C1 segment of cervical spinal cord (tissue), 14 donors: ENCODE data around the gene CMPK2.
A peak's percentile ranks its signal among the peaks of the same experiment; 100 is the strongest.
"Not testable (repeated sequence)": the region's sequence is repeated elsewhere in the genome, so short reads cannot be mapped to it uniquely, and the experiment has no call there.

Experiments used
- DNase-seq, 14 donors: peaks; one replicate each; lab custom pipeline; 2025; lab: John Stamatoyannopoulos, UW

The CMPK2 gene

GRCh38 chr2:6881046-6881445 lies 15.3 kb upstream of the CMPK2 start:
- no peak for DNase-seq

- no peak for DNase-seq
Observed at GRCh38 chr2:6880200-6880733, 14.6 kb upstream of the CMPK2 start.

DNA sequence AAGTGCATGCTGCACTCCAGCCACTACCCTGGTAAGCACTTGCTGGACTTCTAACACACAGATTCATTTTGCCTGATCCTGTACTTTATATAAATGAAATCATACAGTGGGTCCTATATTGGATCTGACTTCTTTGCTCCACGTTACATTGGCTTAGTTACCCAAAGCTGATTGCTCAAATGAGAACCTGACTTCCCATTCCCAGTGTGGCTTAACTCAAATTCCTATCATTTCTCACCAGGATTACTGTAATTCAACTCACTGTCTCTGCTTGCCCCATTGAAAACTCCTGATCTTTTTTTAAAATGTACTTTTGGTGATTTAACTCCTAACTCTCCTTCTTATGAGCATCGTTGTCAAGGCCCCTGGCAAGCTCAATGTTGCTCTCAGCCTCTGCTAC lies 13.3 kb upstream of the CMPK2 start:
- DNase-seq, result no peak

GRCh38 chr2:6878549-6878948 lies 12.8 kb upstream of the CMPK2 start:
- no peak for DNase-seq

DNA sequence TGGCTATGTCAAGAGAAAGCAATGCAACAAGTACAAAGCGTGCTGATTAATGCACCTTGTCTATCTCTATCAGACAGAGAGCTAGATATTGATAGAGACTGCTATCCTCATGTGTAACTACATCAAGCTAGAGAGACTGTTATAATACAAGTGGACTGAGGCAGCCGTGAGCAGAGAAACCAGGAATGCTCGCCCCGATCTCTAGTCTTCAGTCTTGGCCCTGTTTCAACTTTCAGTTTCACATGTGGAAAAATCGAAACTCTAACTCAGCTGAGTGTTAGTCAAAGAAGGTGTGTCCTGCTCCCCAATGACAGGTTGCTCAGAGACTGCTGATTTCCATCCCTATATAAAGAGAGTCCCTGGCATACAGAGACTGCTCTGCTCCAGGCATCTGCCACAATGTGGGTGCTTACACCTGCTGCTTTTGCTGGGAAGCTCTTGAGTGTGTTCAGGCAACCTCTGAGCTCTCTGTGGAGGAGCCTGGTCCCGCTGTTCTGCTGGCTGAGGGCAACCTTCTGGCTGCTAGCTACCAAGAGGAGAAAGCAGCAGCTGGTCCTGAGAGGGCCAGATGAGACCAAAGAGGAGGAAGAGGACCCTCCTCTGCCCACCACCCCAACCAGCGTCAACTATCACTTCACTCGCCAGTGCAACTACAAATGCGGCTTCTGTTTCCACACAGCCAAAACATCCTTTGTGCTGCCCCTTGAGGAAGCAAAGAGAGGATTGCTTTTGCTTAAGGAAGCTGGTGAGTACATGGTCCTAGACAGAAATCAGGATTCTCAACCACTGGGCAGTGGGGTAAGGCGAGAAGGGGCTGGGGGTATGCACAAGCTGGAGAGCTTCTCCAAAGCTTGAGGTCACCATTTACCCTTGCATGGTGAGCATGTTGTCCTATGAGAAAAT lies 11.9 kb upstream of the CMPK2 start, which contains the start of gene RSAD2:
Gene RSAD2, plus strand, starts transcription at position 376 of the 903 bp plus-strand sequence. Its CDS starts 24 bp downstream, at position 400.
- peak in 5 of 14 donors; percentile 22 to 51 (median 28) for DNase-seq

DNA sequence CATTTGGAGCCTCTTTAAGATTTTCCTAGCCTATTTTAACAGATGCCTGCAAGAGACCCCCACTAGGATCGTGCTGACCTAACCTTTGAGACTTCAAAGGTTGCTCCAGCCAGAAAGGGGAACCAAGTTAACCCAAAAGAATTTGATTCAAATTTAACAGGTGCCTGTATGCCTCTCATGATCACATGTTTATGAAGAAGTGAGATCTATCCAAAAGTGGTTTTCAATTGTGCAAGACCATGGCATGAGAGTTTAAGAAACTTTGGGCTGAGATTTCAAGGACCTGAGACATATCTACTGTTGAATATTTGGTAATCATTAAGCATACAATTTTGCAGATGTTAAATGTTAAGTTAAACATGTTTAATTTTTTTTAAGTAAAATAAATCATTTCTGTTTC lies 10.6 kb upstream of the CMPK2 start:
- DNase-seq, result no peak

DNA sequence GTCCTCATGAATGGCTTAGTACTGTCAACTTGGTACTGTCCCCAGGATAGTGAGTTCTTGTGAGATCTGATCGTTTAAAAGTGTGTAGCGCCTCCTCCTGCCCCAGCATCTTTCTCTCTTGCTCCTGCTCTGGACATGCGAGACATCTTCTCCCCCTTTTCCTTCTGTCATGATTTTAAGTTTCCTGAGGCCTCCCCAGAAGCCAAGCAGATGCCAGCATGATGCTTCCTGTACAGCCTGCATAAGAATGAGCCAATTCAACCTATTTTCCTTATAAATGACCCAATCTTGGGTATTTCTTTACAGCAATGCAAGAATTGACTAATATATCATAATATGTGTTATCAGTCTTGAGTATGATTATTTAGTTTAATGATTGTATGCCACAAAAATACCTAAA lies 8.3 kb upstream of the CMPK2 start:
- no peak for DNase-seq

DNA sequence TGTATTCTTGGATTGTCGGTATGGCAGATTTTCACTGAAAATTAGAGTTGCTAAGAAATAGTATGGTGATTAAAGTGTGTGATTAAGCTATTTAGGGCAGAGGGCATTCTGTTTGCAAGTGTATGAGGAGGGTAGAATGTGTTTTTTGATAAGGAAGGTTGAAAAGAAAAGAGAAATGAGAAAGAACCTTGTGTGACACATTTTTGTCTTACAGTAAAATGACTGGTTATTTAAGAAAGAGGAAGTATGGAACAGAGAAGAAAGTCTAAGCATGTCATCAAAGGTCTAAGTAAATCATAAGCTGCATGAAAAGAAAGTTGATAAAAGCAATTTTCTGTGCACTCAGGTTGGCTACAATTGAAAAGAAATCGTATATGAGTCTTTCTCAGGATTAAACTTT lies 6.7 kb upstream of the CMPK2 start:
- DNase-seq, result no peak

GRCh38 chr2:6866982-6867381 lies 1.3 kb upstream of the CMPK2 start:
- no peak for DNase-seq

- DNase-seq, result no peak
Observed at GRCh38 chr2:6866275-6866671, 566 bp upstream of the CMPK2 start.

DNA sequence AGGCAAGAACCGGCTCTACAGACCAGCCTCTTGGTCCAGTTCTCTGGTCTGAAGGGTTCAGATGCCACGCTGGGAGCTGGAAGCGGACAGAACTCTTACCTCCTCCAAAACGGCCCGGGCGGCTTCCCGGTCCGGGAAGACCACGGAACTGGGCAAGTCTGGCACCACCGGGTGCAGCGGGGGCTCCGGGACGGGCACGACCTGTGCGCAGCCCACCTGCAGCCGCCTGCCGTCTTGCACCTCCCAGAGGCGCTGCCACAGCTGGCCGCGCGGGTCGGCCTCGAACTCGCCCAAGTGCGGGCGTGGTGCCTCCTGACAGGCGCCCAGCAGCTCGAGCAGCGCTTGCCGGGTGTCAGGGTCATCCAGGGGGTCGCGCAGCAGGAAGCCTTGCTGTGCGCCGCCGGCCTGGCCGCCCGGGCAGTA lies 773 bp downstream of the CMPK2 start:
- peak in 1 of 14 donors; percentile 60 for DNase-seq

GRCh38 chr2:6864231-6864754 lies 1.4 kb downstream of the CMPK2 start:
- DNase-seq, result no peak

DNA sequence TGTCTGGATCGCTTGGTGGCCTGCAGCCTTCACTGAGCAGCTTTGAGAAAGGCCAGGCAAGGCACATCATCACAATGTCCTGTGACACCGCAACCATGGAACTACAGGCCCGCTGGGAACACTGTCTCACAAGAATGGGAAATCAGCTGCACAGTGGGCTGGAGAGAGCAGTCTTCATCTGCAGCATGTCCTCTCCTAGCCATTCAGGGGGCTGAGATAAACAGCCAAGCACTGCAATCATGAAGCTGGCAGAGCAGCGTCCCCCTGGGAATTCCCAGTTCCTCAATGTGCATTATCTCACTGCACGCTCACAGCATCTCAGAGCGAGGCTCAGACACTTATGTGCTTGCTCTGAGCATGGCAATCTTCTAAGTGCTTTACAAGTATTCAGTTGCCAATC lies 1.9 kb downstream of the CMPK2 start:
- DNase-seq, result peak in 1 of 14 donors; percentile 5

DNA sequence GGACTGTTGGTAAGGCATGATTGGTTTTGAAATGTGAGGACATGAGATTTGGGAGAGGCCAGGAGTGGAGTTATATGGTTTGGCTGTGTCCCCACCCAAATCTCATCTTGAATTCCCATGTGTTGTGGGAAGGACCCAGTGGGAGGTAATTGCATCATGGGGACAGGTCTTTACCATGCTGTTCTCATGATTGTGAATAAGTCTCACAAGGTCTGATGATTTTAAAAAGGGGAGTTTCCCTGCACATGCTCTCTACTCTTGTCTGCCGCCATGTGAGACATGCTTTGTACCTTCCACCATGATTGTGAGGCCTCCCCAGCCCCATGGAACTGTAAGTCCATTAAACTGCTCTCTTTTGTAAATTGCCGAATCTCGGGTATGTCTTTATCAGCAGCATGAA lies 5.4 kb downstream of the CMPK2 start:
- DNase-seq, result no peak

DNA sequence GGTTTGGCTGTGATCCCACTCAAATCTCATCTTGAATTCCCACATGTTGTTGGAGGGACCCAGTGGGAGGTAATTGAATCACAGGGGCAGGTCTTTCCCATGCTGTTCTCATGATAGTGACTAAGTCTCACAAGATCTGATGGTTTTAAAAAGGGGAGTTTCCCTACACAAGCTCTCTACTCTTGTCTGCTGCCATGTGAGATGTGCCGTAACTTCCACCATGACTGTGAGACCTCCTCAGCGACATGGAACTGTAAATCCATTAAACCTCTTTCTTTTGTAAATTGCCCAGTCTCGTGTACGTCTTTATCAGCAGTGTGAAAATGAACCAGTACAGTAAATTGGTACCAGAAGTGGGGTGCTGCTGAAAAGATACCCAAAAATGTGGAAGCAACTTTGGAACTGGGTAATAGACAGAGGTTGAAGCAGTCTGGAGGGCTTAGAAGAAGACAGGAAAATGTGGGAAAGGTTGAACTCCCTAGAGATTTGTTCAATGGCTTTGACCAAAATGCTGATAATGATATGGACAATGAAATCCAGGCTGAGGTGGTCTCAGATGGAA lies 7.2 kb downstream of the CMPK2 start:
- not testable (repeated sequence) for DNase-seq

GRCh38 chr2:6856548-6856920 lies 9.2 kb downstream of the CMPK2 start:
- DNase-seq, result no peak

- no peak for DNase-seq
Observed at GRCh38 chr2:6855860-6856547, 9.7 kb downstream of the CMPK2 start.

- DNase-seq, result no peak
Observed at GRCh38 chr2:6854416-6854815, 11.3 kb downstream of the CMPK2 start.

DNA sequence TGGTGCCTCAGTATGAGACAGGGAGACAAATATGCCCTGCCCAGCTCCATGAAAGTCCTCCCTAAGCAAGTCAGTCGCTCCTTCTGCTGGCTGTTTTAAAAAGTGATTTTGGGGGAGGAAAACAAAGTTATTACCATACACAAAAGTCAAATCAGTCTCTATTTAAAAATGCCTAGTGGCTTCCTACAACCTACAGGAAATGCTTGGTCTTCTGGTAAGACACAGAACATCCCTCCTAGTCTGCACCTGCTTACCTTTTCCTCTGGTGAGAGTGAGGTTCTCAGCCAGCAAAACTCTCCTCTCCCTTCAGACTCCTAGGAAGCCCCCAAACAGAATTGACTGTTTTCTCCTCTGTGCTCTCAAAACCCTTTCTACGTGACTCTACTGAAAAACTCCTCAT lies 13.5 kb downstream of the CMPK2 start:
- DNase-seq, result no peak

DNA sequence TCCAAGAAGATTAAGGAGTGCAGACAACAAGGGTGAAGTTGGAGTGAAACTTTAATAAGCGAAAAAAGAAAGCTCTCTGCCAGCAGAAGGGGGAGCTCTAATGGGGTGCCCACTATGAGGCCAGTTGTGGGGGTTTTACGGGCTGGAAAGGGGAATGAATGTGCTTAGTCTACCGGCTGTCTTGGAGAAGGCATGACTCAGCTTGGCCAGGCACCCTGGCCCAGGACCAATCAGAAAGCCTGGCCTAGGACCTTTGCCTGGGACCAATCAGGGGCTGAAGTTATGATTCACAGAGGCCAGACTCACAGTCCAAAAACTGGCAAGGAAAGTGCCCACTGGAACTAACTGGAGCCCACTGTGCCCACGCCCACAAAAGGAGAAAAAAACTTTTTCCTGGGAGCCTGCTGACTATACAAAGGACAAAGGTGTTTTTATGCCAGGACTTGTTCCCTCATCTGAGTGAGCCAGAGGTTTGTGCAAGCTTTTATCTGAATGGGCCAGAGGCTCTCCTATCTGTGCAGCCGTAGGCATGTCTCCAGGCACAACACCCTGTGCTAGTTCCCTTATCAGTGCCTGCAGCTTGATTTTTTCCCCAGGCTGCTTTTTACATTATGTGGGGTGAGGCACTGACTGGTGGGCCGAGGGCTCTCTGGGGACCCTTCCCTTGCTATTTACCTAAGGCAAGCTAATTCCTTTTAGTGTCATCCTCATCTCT lies 18.6 kb downstream of the CMPK2 start:
- no peak for DNase-seq

- no peak for DNase-seq
Observed at GRCh38 chr2:6846540-6846939, 19.2 kb downstream of the CMPK2 start.
